BE2C (cell line): ENCODE results near the gene SPATA18. TPM values are rescaled to one million over a fixed set of nuclear protein-coding genes. Genes with fewer than 3 reads are reported as not detected.

Experiments
- DNase-seq: peaks from one replicate; pipeline ENCODE4 v3.0.0-alpha.2; 2020
- H3K27me3 ChIP-seq: fragments of 250-450 bp; sonication (Bioruptor Pico); 2 replicates; pipeline ENCODE4 v1.5.1; 2020; ENCODE audit warnings: mild to moderate bottlenecking
- H3K36me3 ChIP-seq: fragments of 250-450 bp; sonication (Bioruptor Pico); 2 replicates; pipeline ENCODE4 v1.5.1; 2020; ENCODE audit warnings: mild to moderate bottlenecking
- H3K4me1 ChIP-seq: fragments of 250-450 bp; sonication (Bioruptor Pico); 2 replicates; pipeline ENCODE4 v1.5.1; 2020
- H3K4me3 ChIP-seq: 2 replicates; pipeline ENCODE4 v1.5.1; 2011; ENCODE audit warnings: low read depth, low read length
- H3K9me3 ChIP-seq: fragments of 250-450 bp; sonication (Bioruptor Pico); 2 replicates; pipeline ENCODE4 v1.5.1; 2020
- CTCF ChIP-seq: IDR thresholded peaks from 2 replicates; pipeline ENCODE4 v1.5.1; 2012; ENCODE audit warnings: mild to moderate bottlenecking, low read depth, low read length
- polyA plus RNA-seq: library from polyadenylated mRNA; unstranded; fragments of >200 nt; gene quantifications from one replicate; pipeline ENCODE4 v1.2.1, GENCODE V29; 2012; ENCODE audit warnings: low read depth, missing spikeins; ENCODE audit not compliant: insufficient read length, insufficient read depth

SPATA18 gene, protein sequence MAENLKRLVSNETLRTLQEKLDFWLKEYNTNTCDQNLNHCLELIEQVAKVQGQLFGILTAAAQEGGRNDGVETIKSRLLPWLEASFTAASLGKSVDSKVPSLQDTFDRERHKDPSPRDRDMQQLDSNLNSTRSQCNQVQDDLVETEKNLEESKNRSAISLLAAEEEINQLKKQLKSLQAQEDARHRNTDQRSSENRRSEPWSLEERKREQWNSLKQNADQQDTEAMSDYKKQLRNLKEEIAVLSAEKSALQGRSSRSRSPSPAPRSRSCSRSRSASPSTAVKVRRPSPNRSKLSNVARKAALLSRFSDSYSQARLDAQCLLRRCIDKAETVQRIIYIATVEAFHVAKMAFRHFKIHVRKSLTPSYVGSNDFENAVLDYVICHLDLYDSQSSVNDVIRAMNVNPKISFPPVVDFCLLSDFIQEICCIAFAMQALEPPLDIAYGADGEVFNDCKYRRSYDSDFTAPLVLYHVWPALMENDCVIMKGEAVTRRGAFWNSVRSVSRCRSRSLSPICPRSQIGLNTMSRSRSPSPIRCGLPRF
- 0.40 TPM for polyA plus RNA-seq

DNA sequence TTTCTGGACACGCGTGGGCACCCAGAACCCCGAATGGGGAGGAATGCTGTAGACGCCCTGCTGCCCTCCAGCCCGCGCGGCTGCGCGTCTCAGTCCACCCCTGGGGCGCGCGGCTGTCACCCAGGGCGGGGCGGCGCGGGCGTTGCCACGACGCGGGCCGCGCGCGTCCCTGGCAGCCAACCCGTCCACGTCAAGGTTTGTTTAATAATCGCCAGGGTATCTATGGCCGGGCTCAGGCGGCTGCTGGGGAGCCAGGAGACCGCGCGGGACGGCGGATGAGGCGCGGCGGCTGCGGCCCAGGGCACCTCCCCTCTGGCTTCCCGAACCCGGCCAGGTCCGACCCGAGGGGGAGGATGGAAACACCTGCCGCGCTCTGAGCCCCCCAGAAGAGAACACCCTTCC, at the start of gene SPATA18:
SPATA18 (plus strand) TSS at position 92 of the 402 bp plus-strand sequence. CDS start 401 bp downstream, outside the sequence.
- H3K4me3 ChIP-seq = no peak within 1 kb of the TSS
- no peaks in the 10 kb centered on the region for H3K36me3 ChIP-seq
- TF ChIP-seq CTCF = no peak
- H3K9me3 ChIP-seq = no peaks in the 10 kb centered on the region
- H3K27me3 ChIP-seq = peaks cover 7% of the 10 kb centered on the region
- no peak for DNase-seq
- no peaks in the 10 kb centered on the region for H3K4me1 ChIP-seq

DNA sequence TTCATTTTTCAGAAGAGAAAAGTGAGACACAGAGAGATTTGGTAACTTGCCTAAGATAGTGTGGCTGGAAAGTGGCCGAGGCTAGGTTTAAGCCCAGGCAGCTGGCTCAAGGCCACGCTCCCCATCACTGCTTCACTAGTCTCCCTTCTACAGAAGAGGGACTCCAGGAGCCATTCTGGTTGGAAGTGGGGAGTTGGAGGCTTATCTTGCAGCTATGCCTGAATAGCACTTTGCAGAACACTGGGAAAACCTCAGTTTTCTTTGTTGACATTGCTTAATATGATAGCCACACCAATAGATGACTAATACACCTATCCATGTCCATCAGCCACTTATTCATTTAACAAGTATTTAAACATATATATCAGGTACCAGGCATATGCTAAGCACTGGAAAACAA, 49.5 kb upstream of the SPATA18 start:
- TF ChIP-seq CTCF = no peak
- Histone ChIP-seq H3K36me3 (no peaks in the 10 kb centered on the region), H3K27me3 (no peaks in the 10 kb centered on the region), H3K9me3 (no peaks in the 10 kb centered on the region), H3K4me3 (no peak overlapping the region), H3K4me1 (no peaks in the 10 kb centered on the region)
- no peak for DNase-seq

DNA sequence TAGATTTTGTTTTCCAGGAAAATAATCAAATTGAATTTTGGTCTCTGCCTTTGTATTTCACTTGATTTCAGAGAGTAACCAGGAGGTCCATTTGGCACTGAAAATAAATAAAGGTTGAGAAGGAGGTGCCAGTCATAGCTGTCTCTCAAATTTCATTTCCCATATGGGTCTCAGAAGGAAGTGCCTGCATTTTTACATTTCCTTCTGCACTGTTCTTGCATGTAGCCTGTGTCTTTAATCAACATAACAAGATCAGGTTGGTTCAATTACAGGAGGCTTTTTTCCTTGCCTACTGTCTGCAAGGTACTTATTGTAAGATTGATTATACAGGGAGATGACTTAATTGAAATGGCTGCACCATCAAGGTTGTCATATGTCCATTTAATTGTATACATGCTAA, 46.7 kb upstream of the SPATA18 start:
- no peak for DNase-seq
- Histone ChIP-seq H3K4me1 (no peaks in the 10 kb centered on the region), H3K9me3 (no peaks in the 10 kb centered on the region), H3K36me3 (no peaks in the 10 kb centered on the region), H3K27me3 (no peaks in the 10 kb centered on the region), H3K4me3 (no peak overlapping the region)
- TF ChIP-seq CTCF = no peak

- Histone ChIP-seq H3K4me3 (no peak overlapping the region), H3K27me3 (no peaks in the 10 kb centered on the region), H3K36me3 (no peaks in the 10 kb centered on the region), H3K4me1 (no peaks in the 10 kb centered on the region), H3K9me3 (no peaks in the 10 kb centered on the region)
- TF ChIP-seq CTCF = no peak
- no peak for DNase-seq
Observed at GRCh38 chr4:52005604-52006273, 45.4 kb upstream of the SPATA18 start.

DNA sequence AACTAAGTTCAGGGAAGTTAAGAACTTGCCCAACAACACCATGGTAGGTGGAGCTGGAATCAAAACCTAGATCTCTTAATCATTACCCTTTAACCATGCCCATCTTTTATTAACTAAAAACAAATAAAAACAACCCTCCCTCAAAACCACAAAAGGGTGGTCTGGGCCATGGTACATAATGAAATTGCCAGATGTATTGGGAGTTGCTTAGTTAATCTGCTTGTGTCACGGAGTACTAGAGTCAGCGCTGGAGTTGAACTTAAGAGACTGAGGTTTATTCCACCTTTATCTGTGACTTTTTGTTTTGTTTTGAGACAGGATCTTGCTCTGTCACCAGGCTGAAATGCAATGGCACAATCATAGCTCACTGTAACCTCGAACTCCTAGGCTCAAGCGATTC, 44.2 kb upstream of the SPATA18 start:
- no peaks in the 10 kb centered on the region for H3K9me3 ChIP-seq
- no peaks in the 10 kb centered on the region for H3K36me3 ChIP-seq
- H3K27me3 ChIP-seq = no peaks in the 10 kb centered on the region
- no peaks in the 10 kb centered on the region for H3K4me1 ChIP-seq
- TF ChIP-seq CTCF = no peak
- no peak for DNase-seq
- H3K4me3 ChIP-seq = no peak overlapping the region
